Endothelial cell (in vitro differentiated cells): Measurements from ENCODE around the gene CRYBA2. TPM values are rescaled to one million over a fixed set of nuclear protein-coding genes. Genes with fewer than 3 reads are reported as not detected.

ENCODE experiments used
- DNase-seq: peaks from one replicate; pipeline ENCODE4 v3.0.0; 2021; ENCODE audit warnings: low spot score
- H3K27ac Mint-ChIP-seq: one replicate; pipeline ENCODE4 v1.8.0; 2021; ENCODE audit warnings: mixed read lengths, inconsistent platforms; ENCODE audit not compliant: unreplicated experiment
- H3K27me3 Mint-ChIP-seq: one replicate; pipeline ENCODE4 v1.8.0; 2021; ENCODE audit warnings: mild to moderate bottlenecking, moderate library complexity, mixed read lengths, inconsistent platforms; ENCODE audit not compliant: unreplicated experiment
- H3K36me3 Mint-ChIP-seq: one replicate; pipeline ENCODE4 v1.8.0; 2021; ENCODE audit warnings: mild to moderate bottlenecking, low read depth, mixed read lengths, inconsistent platforms; ENCODE audit not compliant: unreplicated experiment
- H3K4me1 Mint-ChIP-seq: one replicate; pipeline ENCODE4 v1.8.0; 2021; ENCODE audit warnings: mild to moderate bottlenecking, mixed read lengths, inconsistent platforms; ENCODE audit not compliant: unreplicated experiment
- H3K4me3 Mint-ChIP-seq: one replicate; pipeline ENCODE4 v1.8.0; 2021; ENCODE audit warnings: mild to moderate bottlenecking, mixed read lengths, inconsistent platforms; ENCODE audit not compliant: unreplicated experiment
- H3K9me3 Mint-ChIP-seq: one replicate; pipeline ENCODE4 v1.8.0; 2021; ENCODE audit warnings: mixed read lengths, inconsistent platforms; ENCODE audit not compliant: unreplicated experiment
- CTCF ChIP-seq: fragments of 200-600 bp; sonication (generic); IDR thresholded peaks from one replicate; pipeline ENCODE4 v1.5.0; 2021; ENCODE audit warnings: antibody characterized with exemption; ENCODE audit not compliant: unreplicated experiment
- total RNA-seq: library from RNA; stranded (reverse); fragmentation: NEBNext Ultra II Directional; extraction: Animal tissue kit (Norgen Biotek cat#: 25700); gene quantifications from one replicate; pipeline ENCODE4 v1.2.1, GENCODE V29; 2021; ENCODE audit not compliant: unreplicated experiment

CRYBA2 gene
- total RNA-seq, 1 donor from 2014 or later = not detected

GRCh38 chr2:218990612-218991011 lies 2.6 kb downstream of the CRYBA2 start:
- no peaks in the 10 kb centered on the region for H3K9me3 Mint-ChIP-seq
- no peaks in the 10 kb centered on the region for H3K36me3 Mint-ChIP-seq
- H3K4me1 Mint-ChIP-seq = no peaks in the 10 kb centered on the region
- no peak for DNase-seq
- peaks cover 46% of the 10 kb centered on the region for H3K27me3 Mint-ChIP-seq
- no peak overlapping the region for H3K4me3 Mint-ChIP-seq
- H3K27ac Mint-ChIP-seq = no peak overlapping the region
- TF ChIP-seq CTCF = no peak

DNA sequence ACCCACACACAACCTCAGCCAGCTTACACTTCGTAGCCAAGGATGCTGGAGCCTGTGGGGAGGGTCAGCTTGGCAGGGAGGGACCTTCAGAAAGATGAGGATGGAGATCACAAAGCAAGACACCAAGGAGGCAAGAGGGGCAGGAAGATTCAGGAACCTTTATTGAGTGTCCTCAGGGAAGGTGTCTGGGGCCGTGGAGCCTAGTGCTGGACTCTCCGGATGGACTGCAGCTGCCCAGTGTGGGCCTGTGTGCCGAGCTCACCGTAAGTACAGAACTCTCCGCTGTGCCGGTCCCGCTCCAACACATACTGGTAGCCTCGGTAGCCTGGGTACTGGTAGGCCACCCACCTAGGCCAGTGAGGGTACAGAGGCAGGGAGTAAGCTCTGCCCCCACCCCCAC lies 3.2 kb downstream of the CRYBA2 start:
- no peak for TF ChIP-seq CTCF
- no peaks in the 10 kb centered on the region for H3K4me1 Mint-ChIP-seq
- H3K4me3 Mint-ChIP-seq = no peak overlapping the region

DNA sequence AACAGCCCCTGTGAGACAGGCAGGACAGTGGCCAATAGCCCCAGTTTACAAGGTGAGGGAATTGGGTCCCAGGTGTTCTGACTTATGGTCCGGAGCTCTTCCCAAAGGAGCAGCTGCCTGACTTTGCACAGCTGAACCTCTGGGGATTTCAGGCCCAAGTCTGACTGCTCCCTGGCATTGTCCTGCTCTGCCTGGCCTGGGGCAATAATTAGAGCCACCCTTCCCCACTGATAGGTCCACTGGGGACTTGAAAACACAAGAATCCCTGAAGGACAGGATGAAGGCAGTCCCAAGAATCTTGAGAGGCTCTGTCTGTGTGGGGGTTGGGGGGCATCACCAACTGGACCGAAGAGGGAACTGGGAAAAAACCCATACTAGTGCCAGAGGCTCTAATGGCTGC lies 4.6 kb downstream of the CRYBA2 start:
- Mint-ChIP-seq H3K36me3 (no peaks in the 10 kb centered on the region), H3K4me1 (peaks cover 3% of the 10 kb centered on the region), H3K27me3 (peaks cover 39% of the 10 kb centered on the region), H3K9me3 (no peaks in the 10 kb centered on the region), H3K27ac (no peak overlapping the region), H3K4me3 (no peak overlapping the region)
- no peak for TF ChIP-seq CTCF
- DNase-seq = no peak

More for the DNA sequence above, 3.2 kb downstream of the CRYBA2 start:
- H3K36me3 Mint-ChIP-seq = no peaks in the 10 kb centered on the region
- H3K27ac Mint-ChIP-seq = no peak overlapping the region
- no peak for DNase-seq
- H3K9me3 Mint-ChIP-seq = no peaks in the 10 kb centered on the region
- peaks cover 44% of the 10 kb centered on the region for H3K27me3 Mint-ChIP-seq

GRCh38 chr2:218988164-218988563 lies 5.1 kb downstream of the CRYBA2 start:
- peaks cover 44% of the 10 kb centered on the region for H3K27me3 Mint-ChIP-seq
- peaks cover 7% of the 10 kb centered on the region for H3K4me1 Mint-ChIP-seq
- H3K9me3 Mint-ChIP-seq = no peaks in the 10 kb centered on the region
- no peaks in the 10 kb centered on the region for H3K36me3 Mint-ChIP-seq
- no peak overlapping the region for H3K4me3 Mint-ChIP-seq
- DNase-seq = no peak
- TF ChIP-seq CTCF = no peak
- H3K27ac Mint-ChIP-seq = no peak overlapping the region

DNA sequence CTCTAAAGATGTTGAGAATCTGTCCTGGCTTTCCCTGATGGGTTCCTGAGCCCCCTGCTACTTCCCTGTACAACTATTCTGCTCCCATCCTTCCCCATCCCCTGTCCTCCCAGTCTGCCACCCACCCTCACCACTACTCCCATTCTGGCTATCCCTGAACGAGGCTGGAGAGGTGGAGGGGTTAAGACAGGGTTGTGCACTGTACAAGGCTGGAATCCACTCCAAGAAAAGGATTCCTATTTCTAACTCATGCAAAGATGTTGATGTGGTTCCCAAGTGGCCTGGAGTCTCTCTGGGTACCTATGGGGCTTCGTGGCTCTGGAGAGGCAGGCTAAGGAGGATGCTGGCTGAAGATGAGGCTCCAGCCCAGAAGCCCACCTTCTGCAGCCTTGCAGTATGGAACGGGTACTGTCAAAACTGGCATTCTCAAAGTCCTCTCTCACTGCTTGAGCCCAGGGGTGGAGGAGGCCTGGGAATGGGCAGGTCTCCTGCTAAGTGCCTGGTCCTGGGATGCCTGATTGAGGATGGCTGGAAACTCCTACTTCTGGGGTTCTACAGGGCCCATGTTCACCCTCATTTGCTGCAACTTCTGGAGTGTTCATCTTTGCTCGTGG lies 7.0 kb downstream of the CRYBA2 start:
- Mint-ChIP-seq H3K4me1 (peaks cover 9% of the 10 kb centered on the region), H3K9me3 (no peaks in the 10 kb centered on the region), H3K36me3 (no peaks in the 10 kb centered on the region), H3K4me3 (no peak overlapping the region), H3K27ac (no peak overlapping the region), H3K27me3 (peaks cover 50% of the 10 kb centered on the region)
- DNase-seq = no peak
- no peak for TF ChIP-seq CTCF
